GM12874 (cell line): ENCODE data around the gene NKX1-1.

ENCODE experiments used
- CTCF ChIP-seq: IDR thresholded peaks from 2 replicates; pipeline ENCODE4 v1.5.1; 2011; ENCODE audit warnings: low read depth, mild to moderate bottlenecking, control low read depth, low read length, moderate library complexity; ENCODE audit not compliant: insufficient read depth

NKX1-1 gene

GRCh38 chr4:1367230-1367935 lies 38.9 kb downstream of the NKX1-1 start:
- TF ChIP-seq CTCF = no peak

- no peak for TF ChIP-seq CTCF
Observed at GRCh38 chr4:1366371-1367229, 39.6 kb downstream of the NKX1-1 start.

- TF ChIP-seq CTCF = no peak
Observed at GRCh38 chr4:1365271-1366178, 40.7 kb downstream of the NKX1-1 start.

- no peak for TF ChIP-seq CTCF
Observed at GRCh38 chr4:1364748-1365147, 41.5 kb downstream of the NKX1-1 start.

GRCh38 chr4:1364217-1364616 lies 42.0 kb downstream of the NKX1-1 start:
- no peak for TF ChIP-seq CTCF

- no peak for TF ChIP-seq CTCF
Observed at GRCh38 chr4:1363513-1363912, 42.7 kb downstream of the NKX1-1 start.

- no peak for TF ChIP-seq CTCF
Observed at GRCh38 chr4:1362521-1362920, 43.7 kb downstream of the NKX1-1 start.
